HG03442 (cell line): ENCODE data around the gene ZFC3H1.
"Not testable (repeated sequence)": the region's sequence is repeated elsewhere in the genome, so short reads cannot be mapped to it uniquely, and the experiment has no call there.

Source experiments
- ATAC-seq: cut with Tn5 transposase; IDR thresholded peaks from one replicate; pipeline ENCODE4 v1.9.1; 2021; ENCODE audit warnings: mild to moderate bottlenecking, moderate library complexity; ENCODE audit not compliant: unreplicated experiment

ZFC3H1 gene

GRCh38 chr12:71582925-71583324 lies 80.7 kb downstream of the ZFC3H1 start:
- no peak for ATAC-seq

- no peak for ATAC-seq
Observed at GRCh38 chr12:71581206-71581605, 82.4 kb downstream of the ZFC3H1 start.

- ATAC-seq: no peak
Observed at GRCh38 chr12:71578694-71579258, 84.9 kb downstream of the ZFC3H1 start.

GRCh38 chr12:71576496-71576895 lies 87.2 kb downstream of the ZFC3H1 start:
- ATAC-seq: no peak

GRCh38 chr12:71569885-71570284 lies 93.8 kb downstream of the ZFC3H1 start:
- not testable (repeated sequence) for ATAC-seq

- ATAC-seq: no peak
Observed at GRCh38 chr12:71567537-71567936, 96.1 kb downstream of the ZFC3H1 start.

- no peak for ATAC-seq
Observed at GRCh38 chr12:71566655-71567054, 97.0 kb downstream of the ZFC3H1 start.

- no peak for ATAC-seq
Observed at GRCh38 chr12:71565535-71565934, 98.1 kb downstream of the ZFC3H1 start.

- ATAC-seq: no peak
Observed at GRCh38 chr12:71562676-71563595, 100.7 kb downstream of the ZFC3H1 start.
